Stomach smooth muscle (tissue), 2 donors: ENCODE measurements around the gene KLHL11.
A peak's percentile ranks its signal among the peaks of the same experiment; 100 is the strongest.
"Not testable (repeated sequence)": the region's sequence is repeated elsewhere in the genome, so short reads cannot be mapped to it uniquely, and the experiment has no call there.

ENCODE experiments used
- H3K27ac ChIP-seq: one replicate; pipeline ENCODE4 v1.7.0; 2013; ENCODE audit warnings: mild to moderate bottlenecking, low read length, inconsistent platforms
- H3K27me3 ChIP-seq, 2 donors: one replicate each; pipeline ENCODE4 v1.7.0; 2013; ENCODE audit warnings: low read length in 2 of 2; ENCODE audit not compliant: insufficient read depth in 2 of 2, control insufficient read depth in 1 of 2
- H3K36me3 ChIP-seq, 2 donors: one replicate each; pipeline ENCODE4 v1.7.0; 2013; ENCODE audit warnings: low read length in 2 of 2; ENCODE audit not compliant: control insufficient read depth in 2 of 2, insufficient read depth in 2 of 2
- H3K4me1 ChIP-seq: one replicate; pipeline ENCODE4 v1.7.0; 2013; ENCODE audit warnings: low read length; ENCODE audit not compliant: control insufficient read depth, insufficient read depth
- H3K4me3 ChIP-seq, 2 donors: one replicate each; pipeline ENCODE4 v1.7.0; 2013; ENCODE audit warnings: low read length in 2 of 2
- H3K9ac ChIP-seq, 2 donors: one replicate each; pipeline ENCODE4 v1.7.0; 2013; ENCODE audit warnings: low read length in 2 of 2, mild to moderate bottlenecking in 1 of 2
- H3K9me3 ChIP-seq, 2 donors: one replicate each; pipeline ENCODE4 v1.7.0; 2013; ENCODE audit warnings: low read length in 2 of 2; ENCODE audit not compliant: control insufficient read depth in 2 of 2
- donor health status: healthy.
- donor health status: Pancreatic carcinoma.

The KLHL11 gene

DNA sequence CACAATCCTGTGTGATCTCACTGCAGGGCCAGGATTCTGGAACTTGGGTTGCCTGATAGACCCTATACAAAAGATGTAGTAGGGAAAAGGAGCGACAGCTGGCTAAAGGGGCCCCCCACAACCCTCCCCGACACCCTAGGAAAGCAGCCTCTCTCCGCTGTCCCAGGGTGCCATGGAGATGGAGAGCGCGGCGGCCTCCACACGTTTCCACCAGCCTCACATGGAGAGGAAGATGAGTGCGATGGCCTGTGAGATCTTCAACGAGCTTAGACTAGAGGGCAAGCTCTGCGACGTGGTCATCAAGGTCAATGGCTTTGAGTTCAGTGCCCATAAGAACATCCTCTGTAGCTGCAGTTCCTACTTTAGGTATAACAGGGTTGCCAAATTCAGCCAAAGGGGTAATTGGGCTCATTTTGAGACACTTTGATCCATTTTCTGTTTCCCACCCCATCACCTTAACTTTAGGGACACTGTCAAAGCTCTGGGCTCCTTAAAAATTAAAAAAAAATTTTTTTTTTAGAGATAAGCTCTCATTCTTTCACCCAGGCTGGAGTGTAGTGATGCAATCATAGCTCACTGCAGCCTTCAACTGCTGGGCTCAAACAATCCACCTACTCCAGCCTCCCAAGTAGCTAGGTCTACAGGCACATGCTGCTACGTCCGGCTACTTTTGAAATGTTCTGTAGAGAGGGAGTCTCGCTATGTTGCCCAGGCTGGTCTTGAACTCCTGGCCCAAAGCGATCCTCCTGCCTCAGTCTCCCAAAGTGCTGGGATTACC is 27.3 kb downstream of the KLHL11 start, which contains the start of gene KLHL10:
Gene KLHL10 (plus strand): TSS at position 65 of the 778 bp plus-strand sequence. CDS start 108 bp downstream, at position 173.
- Histone ChIP-seq H3K9ac (no peak within 1 kb of the TSS), H3K4me3 (peak within 1 kb of the TSS; percentile 41 to 82), H3K4me1 (peaks cover 9% of the 10 kb centered on the region), H3K27me3 (no peaks in the 10 kb centered on the region), H3K36me3 (peaks cover 2 to 3% of the 10 kb centered on the region in 2 donors), H3K9me3 (no peaks in the 10 kb centered on the region), H3K27ac (no peak within 1 kb of the TSS)

DNA sequence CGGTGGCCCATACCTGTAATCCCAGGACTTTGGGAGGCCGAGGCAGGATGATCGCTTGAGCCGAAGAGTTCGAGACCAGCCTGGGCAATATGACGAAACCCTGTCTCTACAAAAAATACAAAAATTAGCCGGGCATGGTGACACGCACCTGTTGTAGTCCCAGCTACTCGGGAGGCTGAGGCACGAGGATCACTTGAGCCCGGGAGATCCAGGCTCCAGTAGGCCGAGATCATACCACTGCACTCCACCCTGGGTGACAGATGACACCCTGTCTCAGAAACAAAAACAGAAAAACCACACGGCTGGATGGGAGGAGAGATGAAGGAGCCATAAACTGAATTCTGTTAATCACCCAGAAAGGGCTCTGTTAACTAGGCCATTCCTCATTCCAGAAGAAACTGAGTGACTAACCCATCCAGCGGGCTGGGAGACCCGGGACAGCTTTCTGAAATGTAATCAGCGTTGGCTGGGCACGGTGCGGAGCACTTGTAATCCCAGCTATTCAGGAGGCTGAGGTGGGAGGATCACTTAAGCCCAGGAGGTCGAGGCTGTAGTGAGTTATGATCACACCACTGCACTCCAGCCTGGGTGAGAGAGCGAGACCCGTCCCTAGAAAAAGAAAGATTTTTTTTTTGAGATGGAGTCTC is 28.6 kb downstream of the KLHL11 start:
- Histone ChIP-seq H3K36me3 (peaks cover 2 to 4% of the 10 kb centered on the region in 2 donors), H3K4me3 (peak overlapping the region; percentile 41 to 82), H3K27me3 (no peaks in the 10 kb centered on the region), H3K27ac (no peak overlapping the region), H3K9ac (peak overlapping the region in 1 of 2 donors; percentile 79), H3K4me1 (peaks cover 9% of the 10 kb centered on the region), H3K9me3 (no peaks in the 10 kb centered on the region)

DNA sequence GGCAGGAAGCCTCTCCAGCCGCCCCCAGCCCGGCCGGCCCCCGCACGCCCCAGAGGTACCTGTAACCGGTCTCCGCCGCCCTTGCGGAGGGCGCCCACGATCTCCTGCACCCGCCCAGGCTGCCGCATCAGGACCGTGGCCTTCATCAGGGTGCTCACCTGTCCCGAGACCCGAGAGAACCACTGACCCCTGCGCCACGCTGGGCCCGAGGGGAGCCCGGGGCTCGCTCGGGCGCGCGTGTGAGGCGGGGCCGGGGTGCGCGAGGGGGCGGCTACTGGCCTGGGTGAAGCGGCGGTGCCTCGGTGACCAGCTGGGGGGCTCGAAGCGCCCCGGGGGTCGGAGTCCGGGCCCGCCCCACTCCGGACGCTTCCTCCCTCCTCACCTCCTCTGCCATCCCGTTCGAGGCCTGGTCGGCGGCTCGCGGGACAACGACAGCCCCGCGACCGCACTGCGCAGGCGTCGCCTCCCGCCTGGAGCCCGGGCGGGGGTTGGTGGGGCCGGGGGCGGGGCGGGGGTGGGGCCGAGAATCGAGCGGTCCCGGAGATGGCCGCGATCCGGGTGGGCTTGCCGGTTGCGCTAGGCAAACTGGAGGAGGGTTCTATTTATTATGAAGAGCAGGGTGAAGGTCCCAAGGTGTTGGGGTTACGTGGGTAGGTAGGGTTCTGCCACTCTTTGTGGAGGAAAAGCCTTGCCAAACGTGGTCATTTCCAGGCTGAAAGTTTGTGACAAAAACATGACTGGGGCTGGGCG is 29.2 kb downstream of the KLHL11 start, which contains the start of gene NT5C3B:
Gene NT5C3B (minus strand): TSS at position 433 of the 750 bp plus-strand sequence. CDS start 39 bp downstream, at position 394.
- H3K9me3 ChIP-seq, result no peaks in the 10 kb centered on the region
- H3K9ac ChIP-seq, result peak within 1 kb of the TSS; percentile 79 to 87
- H3K27ac ChIP-seq, result peak within 1 kb of the TSS; percentile 75
- H3K4me1 ChIP-seq, result peaks cover 9% of the 10 kb centered on the region
- H3K36me3 ChIP-seq, result peaks cover 7 to 10% of the 10 kb centered on the region in 2 donors
- H3K4me3 ChIP-seq, result peak within 1 kb of the TSS; percentile 82 to 83
- H3K27me3 ChIP-seq, result no peaks in the 10 kb centered on the region

DNA sequence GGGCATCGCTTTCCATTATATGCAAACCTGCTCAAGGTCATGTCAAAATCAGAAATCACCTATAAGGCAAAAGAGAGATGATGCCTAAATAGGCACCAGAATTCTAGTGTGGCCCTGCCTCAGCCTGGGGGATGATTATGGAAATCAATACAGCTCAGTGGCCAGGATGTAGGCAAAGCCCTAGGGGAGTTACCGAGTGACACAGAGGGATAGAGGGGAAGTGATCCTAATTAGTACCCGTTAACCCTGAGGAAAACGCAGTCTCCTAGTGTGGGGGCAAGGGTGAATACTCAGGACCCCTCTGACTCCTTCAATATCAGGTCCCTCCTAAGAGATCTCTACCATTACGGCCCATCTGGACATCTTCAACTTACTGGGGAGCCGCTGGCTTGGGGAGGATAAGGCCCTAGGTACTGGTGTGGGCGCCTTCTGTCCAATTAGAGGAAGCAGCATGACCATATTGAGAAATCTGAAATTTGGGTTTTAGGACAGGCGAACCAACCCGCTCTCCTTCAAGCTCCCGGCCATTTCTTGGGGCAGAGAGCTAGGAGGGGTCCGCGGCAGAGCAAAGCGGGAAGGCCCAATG is 29.9 kb downstream of the KLHL11 start:
- Histone ChIP-seq H3K9me3 (no peaks in the 10 kb centered on the region), H3K9ac (peak overlapping the region; percentile 76 to 87)

DNA sequence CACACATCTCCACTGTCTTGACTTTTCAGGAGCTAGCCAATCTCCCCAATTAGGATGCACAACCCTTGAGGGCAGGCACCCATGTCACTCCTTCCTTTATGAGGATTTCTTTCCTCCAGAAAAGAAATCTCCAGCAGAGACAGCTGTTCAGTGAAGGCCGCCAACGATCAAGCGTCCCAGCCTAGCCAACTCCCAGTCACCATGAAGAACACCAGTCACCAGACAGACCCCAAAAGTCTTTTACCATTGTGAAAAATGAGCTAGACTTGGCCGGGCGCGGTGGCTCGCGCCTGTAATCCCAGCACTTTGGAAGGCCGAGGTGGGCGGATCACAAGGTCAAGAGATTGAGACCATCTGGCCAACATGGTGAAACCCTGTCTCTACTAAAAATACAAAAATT is 35.3 kb downstream of the KLHL11 start:
- not testable (repeated sequence) for H3K4me3 ChIP-seq, H3K27me3 ChIP-seq, H3K9me3 ChIP-seq, H3K27ac ChIP-seq, H3K4me1 ChIP-seq, H3K9ac ChIP-seq
- H3K36me3 ChIP-seq, result peaks cover 39 to 47% of the 10 kb centered on the region in 2 donors

More for the DNA sequence above, 29.9 kb downstream of the KLHL11 start:
- Histone ChIP-seq H3K36me3 (peaks cover 12 to 15% of the 10 kb centered on the region in 2 donors), H3K4me1 (peaks cover 9% of the 10 kb centered on the region), H3K4me3 (peak overlapping the region; percentile 82 to 83), H3K27me3 (no peaks in the 10 kb centered on the region), H3K27ac (peak overlapping the region; percentile 75)

DNA sequence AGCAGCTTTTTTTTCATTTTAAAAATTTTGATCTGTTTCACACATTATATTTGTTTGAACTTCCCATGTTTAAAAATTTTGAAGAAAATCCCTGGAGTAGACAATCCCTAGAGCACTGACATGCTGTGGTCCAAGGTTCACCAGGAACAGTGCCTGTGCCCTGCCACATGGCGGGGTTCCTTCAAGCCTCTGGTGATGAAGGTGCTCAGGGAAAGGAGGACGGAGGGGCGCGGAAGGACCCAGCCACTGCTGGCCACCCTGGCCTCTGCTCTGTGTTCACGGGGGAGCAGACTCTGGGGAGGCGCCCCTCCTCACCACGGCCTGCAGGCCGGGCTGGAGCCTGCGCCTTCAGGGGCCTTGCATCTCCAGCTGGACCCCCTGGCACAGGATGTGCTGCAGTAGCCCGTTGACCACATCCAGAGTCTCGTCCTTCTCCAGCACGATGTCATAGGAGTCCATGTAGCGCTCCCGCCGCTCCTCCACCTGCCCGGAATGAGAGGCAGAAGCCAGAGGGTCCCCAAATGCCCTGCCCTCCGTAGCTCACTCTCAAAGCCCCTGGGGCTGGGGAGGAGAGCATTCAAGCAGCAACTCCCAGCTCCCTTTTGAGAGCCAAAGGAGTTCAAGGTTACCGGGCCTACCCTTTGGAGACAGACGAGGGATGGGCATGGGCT is 39.9 kb downstream of the KLHL11 start:
- Histone ChIP-seq H3K4me3 (no peak overlapping the region), H3K27me3 (no peaks in the 10 kb centered on the region), H3K4me1 (peaks cover 6% of the 10 kb centered on the region), H3K9me3 (no peaks in the 10 kb centered on the region), H3K36me3 (peaks cover 35% of the 10 kb centered on the region in 2 donors), H3K27ac (no peak overlapping the region), H3K9ac (no peak overlapping the region)

DNA sequence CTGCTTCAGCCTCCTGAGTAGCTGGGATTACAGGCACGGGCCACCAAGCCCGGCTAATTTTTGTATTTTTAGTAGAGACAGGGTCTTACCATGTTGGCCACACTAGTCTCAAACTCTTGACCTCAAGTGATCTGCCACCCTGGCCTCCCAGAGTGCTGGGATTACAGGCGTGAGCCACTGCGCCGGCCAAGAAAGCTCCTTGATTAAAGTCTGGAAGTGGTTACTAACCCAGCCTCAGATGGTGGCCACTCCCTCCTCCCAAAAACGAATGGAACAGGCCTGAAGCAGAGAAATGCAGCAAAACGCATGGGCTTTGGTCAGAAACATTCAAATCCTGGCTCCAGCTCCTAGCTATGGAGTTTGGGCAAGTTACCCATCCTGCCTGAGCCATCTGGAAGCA is 41.1 kb downstream of the KLHL11 start:
- no peaks in the 10 kb centered on the region for H3K9me3 ChIP-seq
- no peak overlapping the region for H3K27ac ChIP-seq
- H3K9ac ChIP-seq, result no peak overlapping the region
- no peaks in the 10 kb centered on the region for H3K27me3 ChIP-seq
- peaks cover 26% of the 10 kb centered on the region in 2 donors for H3K36me3 ChIP-seq
- H3K4me3 ChIP-seq, result no peak overlapping the region
- H3K4me1 ChIP-seq, result peaks cover 6% of the 10 kb centered on the region

DNA sequence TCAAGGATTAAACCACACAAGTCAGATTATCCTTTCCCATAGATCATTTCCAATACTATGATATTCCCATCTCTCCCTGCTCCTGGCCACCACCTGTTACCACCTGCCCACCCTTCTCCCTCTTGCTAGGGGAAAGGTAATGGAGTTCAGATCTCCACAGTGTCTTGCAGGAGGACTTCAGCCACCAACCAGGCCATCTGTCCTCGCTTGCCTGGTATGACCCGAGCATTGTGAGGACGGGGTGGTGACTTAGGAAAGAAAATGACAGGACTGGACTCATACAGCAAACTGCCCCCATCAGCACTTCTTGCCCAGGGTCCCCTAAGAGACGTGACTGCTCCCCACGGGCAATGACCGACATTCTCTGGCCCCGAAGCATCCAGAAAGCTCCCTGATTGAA is 41.6 kb downstream of the KLHL11 start:
- Histone ChIP-seq H3K27ac (no peak overlapping the region), H3K9me3 (no peaks in the 10 kb centered on the region), H3K27me3 (no peaks in the 10 kb centered on the region), H3K4me1 (peaks cover 6% of the 10 kb centered on the region), H3K36me3 (peaks cover 22 to 23% of the 10 kb centered on the region in 2 donors), H3K4me3 (no peak overlapping the region), H3K9ac (no peak overlapping the region)

DNA sequence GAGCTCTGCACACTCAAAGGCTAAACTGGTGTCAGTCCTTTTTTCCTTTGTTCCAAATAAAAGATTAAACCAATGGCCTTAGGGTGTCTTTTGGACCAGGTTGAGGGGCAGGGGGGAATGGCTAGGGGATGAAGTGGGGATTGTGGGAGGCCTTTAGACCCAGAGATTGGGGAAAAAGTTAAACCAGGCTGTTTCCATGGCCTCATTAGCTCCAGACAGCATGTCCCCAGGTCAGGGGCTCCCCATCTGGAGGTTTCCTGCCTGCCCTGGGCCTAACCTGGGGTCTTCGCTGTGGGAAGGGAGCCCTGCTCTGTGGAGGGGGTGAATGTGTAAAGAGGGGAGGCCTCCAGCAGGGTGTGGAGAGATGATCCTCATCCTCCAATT is 42.1 kb downstream of the KLHL11 start:
- Histone ChIP-seq H3K27ac (no peak overlapping the region), H3K4me3 (no peak overlapping the region), H3K27me3 (no peaks in the 10 kb centered on the region), H3K9me3 (no peaks in the 10 kb centered on the region), H3K4me1 (peaks cover 6% of the 10 kb centered on the region), H3K9ac (no peak overlapping the region), H3K36me3 (peaks cover 20 to 22% of the 10 kb centered on the region in 2 donors)
